HEK293T (cell line): ENCODE results near the gene TPK1.
"Not testable (repeated sequence)": the region's sequence is repeated elsewhere in the genome, so short reads cannot be mapped to it uniquely, and the experiment has no call there.

ENCODE experiments used
- CTCF ChIA-PET: fragments of 350-600 bp; formaldehyde crosslinking; extraction: SDS; loops from one replicate; lab custom pipeline; 2021; ENCODE audit warnings: antibody characterized with exemption, inconsistent platforms; lab: Yijun Ruan, JAX
- POLR2A ChIA-PET: fragments of 350-600 bp; formaldehyde crosslinking; extraction: SDS; loops from one replicate; lab custom pipeline; 2020; ENCODE audit warnings: antibody characterized with exemption, inconsistent platforms; lab: Yijun Ruan, JAX
- DNase-seq: peaks from one replicate; pipeline ENCODE4 v3.0.0; 2012; ENCODE audit warnings: mixed read lengths; ENCODE audit errors: extremely low spot score
- ARNT ChIP-seq: fragments of 450-650 bp; IDR thresholded peaks from 2 replicates; pipeline ENCODE4 v1.6.1; 2017; ENCODE audit warnings: mild to moderate bottlenecking
- BHLHE40 ChIP-seq: fragments of 450-650 bp; IDR thresholded peaks from 2 replicates; pipeline ENCODE4 v1.6.1; 2016; ENCODE audit warnings: mild to moderate bottlenecking, moderate library complexity, borderline replicate concordance
- CTBP1 ChIP-seq: fragments of 450-650 bp; IDR thresholded peaks from 2 replicates; pipeline ENCODE4 v1.6.1; 2016; ENCODE audit warnings: borderline replicate concordance
- ELF4 ChIP-seq: fragments of 450-650 bp; IDR thresholded peaks from 2 replicates; pipeline ENCODE4 v1.6.1; 2017; ENCODE audit warnings: antibody characterized with exemption
- FOXA1 ChIP-seq: fragments of 450-650 bp; IDR thresholded peaks from 2 replicates; pipeline ENCODE4 v1.6.1; 2016; ENCODE audit warnings: mild to moderate bottlenecking
- FOXK2 ChIP-seq: fragments of 450-650 bp; IDR thresholded peaks from 2 replicates; pipeline ENCODE4 v1.6.1; 2016; ENCODE audit warnings: mild to moderate bottlenecking
- FOXM1 ChIP-seq: fragments of 450-650 bp; IDR thresholded peaks from 2 replicates; pipeline ENCODE4 v1.6.1; 2017; ENCODE audit warnings: mild to moderate bottlenecking, borderline replicate concordance
- HDGF ChIP-seq: fragments of 450-650 bp; IDR thresholded peaks from 2 replicates; pipeline ENCODE4 v1.6.1; 2017; ENCODE audit warnings: antibody characterized with exemption, borderline replicate concordance
- L3MBTL2 ChIP-seq: fragments of 450-650 bp; conservative IDR thresholded peaks from 2 replicates; pipeline ENCODE4 v1.6.1; 2016; ENCODE audit warnings: mild to moderate bottlenecking
- LEF1 ChIP-seq: fragments of 450-650 bp; IDR thresholded peaks from 2 replicates; pipeline ENCODE4 v1.6.1; 2017; ENCODE audit warnings: mild to moderate bottlenecking, borderline replicate concordance
- NFRKB ChIP-seq: fragments of 450-650 bp; IDR thresholded peaks from 2 replicates; pipeline ENCODE4 v1.6.1; 2016; ENCODE audit warnings: mild to moderate bottlenecking, moderate library complexity
- SP1 ChIP-seq: fragments of 450-650 bp; IDR thresholded peaks from 2 replicates; pipeline ENCODE4 v1.6.1; 2017
- SUZ12 ChIP-seq: fragments of 450-650 bp; IDR thresholded peaks from 2 replicates; pipeline ENCODE4 v1.6.1; 2016; ENCODE audit warnings: mild to moderate bottlenecking
- TARDBP ChIP-seq: fragments of 450-650 bp; IDR thresholded peaks from 2 replicates; pipeline ENCODE4 v1.6.1; 2016
- ZNF384 ChIP-seq: fragments of 450-650 bp; IDR thresholded peaks from 2 replicates; pipeline ENCODE4 v1.6.1; 2016
- TF ChIP-seq, protein P1 (sequence below): fragments of 450-650 bp; IDR thresholded peaks from 2 replicates; pipeline ENCODE4 v1.6.1; 2016

The TPK1 gene

DNA sequence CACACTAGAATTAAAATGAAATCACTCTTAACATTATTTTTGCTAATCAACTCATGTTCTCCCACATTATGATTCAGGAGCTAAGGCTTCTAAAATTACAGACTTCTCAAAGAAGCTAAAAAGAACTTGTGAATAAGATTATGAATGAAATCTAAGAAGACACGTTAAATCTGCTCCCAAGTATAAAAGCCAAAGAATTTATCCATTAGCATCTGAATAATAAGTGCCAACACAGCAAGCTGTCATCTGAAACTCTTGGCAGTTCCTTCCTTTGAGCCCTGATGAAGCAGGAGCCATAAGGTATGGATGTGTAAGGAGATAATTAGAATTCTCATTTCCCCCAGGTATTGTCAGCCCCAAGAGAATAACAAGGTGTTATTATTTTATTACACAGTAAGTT, 50.3 kb downstream of the TPK1 start:
- ChIA-PET POLR2A (interaction anchor here (1.2 kb wide), 1 partner anchor 50 kb away, joined by 3 read pairs; the partner anchor contains the start of gene TPK1), CTCF (interaction anchor here (1.1 kb wide), 1 partner anchor 51 kb away, joined by 5 read pairs; the partner anchor contains the start of gene TPK1)
- TF ChIP-seq SP1 (no peak), ARNT (no peak), FOXA1 (no peak), ZNF384 (no peak), L3MBTL2 (no peak), LEF1 (no peak), SUZ12 (no peak), FOXK2 (no peak), ELF4 (no peak), NFRKB (no peak), HDGF (no peak), BHLHE40 (no peak), FOXM1 (no peak), TARDBP (no peak), CTBP1 (no peak)
- TF ChIP-seq, protein P1, sequence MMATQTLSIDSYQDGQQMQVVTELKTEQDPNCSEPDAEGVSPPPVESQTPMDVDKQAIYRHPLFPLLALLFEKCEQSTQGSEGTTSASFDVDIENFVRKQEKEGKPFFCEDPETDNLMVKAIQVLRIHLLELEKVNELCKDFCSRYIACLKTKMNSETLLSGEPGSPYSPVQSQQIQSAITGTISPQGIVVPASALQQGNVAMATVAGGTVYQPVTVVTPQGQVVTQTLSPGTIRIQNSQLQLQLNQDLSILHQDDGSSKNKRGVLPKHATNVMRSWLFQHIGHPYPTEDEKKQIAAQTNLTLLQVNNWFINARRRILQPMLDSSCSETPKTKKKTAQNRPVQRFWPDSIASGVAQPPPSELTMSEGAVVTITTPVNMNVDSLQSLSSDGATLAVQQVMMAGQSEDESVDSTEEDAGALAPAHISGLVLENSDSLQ, result no peak
- DNase-seq, result no peak

DNA sequence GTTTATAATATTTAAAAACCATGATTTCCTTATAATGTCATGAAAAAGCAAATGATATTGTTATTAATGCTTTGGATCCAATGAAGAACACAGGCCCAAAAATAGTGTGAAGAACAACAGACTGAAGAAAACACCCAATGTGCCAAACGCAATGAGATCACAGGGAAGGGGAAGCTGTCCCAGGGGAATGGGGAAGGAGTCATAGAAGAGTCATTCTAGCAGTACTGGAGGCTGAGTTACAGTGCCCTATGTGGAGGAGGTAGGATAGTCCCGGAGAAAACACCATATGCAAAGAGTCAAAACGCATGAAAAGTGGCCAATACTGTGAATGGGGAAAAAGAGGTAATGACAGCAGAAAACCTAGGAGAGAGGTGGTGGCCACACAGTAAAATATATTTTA, 50.9 kb downstream of the TPK1 start:
- no peak for DNase-seq
- ChIA-PET POLR2A (interaction anchor here (1.2 kb wide), 1 partner anchor 51 kb away, joined by 3 read pairs; the partner anchor contains the start of gene TPK1), CTCF (interaction anchor here (1.1 kb wide), 1 partner anchor 51 kb away, joined by 5 read pairs; the partner anchor contains the start of gene TPK1)
- TF ChIP-seq FOXA1 (no peak), BHLHE40 (no peak)

DNA sequence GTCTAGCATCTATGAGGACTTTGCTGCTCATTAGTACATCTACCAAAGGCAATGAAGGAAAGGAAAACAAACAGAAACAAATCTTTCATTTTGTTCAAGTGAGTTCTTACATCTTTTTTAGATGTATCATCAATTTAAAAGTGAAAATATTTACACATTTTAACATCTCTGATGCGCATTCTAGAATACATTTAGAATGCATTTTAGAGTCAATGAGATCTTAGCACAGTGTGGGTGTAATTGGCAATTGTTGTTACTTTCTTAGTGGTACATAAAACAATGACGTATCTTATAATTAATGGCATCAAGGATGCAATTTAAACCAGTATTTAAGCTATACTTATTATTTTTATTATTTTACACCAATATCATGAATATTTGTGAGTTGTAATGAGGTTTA, 51.4 kb downstream of the TPK1 start:
- POLR2A ChIA-PET, result no interaction called here
- TF ChIP-seq SUZ12 (no peak), SP1 (no peak), HDGF (no peak)
- no peak for DNase-seq
- CTCF ChIA-PET, result no interaction called here

DNA sequence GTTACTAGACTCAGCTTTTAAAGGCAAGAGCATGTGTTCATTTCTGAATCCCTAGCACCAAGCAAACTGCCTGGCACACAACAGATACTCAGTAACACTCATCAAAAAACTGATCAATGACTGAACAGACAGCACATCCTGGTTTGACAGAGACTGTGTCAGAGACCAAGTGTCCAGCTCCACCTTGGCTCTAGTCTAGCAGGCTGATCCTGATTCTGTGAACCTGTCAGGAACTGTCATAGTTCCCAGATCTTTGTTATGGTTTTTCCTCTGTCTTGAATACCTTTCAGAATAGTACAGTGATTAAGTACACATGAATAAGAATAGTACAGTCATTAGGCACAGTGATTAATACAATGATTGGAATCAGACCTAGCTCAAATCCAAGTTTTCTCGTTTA, 53.0 kb downstream of the TPK1 start:
- CTCF ChIA-PET, result no interaction called here
- DNase-seq, result no peak
- no peak for TF ChIP-seq FOXK2
- TF ChIP-seq ARNT, result no peak
- no peak for TF ChIP-seq HDGF
- POLR2A ChIA-PET, result no interaction called here

DNA sequence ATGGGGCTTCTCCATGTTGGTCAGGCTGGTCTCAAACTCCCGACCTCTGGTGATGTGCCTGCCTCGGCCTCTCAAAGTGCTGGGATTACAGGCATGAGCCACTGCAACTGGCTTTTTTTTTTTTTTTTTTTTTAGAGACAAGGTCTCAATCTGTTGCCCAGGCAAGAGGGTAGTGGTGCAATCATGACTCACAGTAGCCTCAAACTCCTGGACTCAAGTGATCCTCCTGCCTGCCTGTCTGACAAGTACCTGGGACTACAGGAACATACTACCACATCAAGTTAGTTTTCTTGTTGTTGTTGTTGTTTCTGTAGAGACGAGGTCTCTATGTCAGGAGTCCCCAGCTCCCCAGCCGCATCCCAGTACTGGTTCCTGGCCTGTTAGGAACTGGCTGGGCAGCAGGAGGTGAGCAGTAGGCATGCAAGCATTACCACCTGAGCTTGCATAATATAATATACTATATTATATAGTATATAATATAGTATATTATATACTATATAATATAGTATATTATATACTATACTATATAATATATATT, 55.7 kb downstream of the TPK1 start:
- DNase-seq, result no peak
- ChIA-PET POLR2A (no interaction called here), CTCF (no interaction called here)
- TF ChIP-seq CTBP1 (no peak), SUZ12 (no peak), FOXA1 (no peak), HDGF (no peak), FOXM1 (no peak), ARNT (no peak), ZNF384 (no peak)
- TF ChIP-seq, protein P1, result no peak

DNA sequence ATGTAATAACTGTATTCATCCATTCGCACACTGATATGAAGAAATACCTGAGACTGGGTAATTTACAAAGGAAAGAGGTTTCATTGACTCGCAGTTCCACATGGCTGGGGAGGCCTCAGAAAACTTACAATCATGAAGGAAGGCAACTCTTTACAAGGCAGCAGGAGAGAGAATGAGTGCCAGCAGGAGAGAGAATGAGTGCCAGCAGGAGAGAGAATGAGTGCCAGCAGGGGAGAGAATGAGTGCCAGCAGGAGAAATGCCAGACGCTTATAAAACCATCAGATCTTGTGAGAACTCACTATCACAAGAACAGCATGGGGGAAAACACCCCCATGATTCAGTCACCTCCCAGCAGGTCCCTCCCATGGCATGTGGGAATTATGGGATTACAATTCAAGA, 58.0 kb downstream of the TPK1 start:
- POLR2A ChIA-PET, DNase-seq, CTCF ChIA-PET: not testable (repeated sequence)

DNA sequence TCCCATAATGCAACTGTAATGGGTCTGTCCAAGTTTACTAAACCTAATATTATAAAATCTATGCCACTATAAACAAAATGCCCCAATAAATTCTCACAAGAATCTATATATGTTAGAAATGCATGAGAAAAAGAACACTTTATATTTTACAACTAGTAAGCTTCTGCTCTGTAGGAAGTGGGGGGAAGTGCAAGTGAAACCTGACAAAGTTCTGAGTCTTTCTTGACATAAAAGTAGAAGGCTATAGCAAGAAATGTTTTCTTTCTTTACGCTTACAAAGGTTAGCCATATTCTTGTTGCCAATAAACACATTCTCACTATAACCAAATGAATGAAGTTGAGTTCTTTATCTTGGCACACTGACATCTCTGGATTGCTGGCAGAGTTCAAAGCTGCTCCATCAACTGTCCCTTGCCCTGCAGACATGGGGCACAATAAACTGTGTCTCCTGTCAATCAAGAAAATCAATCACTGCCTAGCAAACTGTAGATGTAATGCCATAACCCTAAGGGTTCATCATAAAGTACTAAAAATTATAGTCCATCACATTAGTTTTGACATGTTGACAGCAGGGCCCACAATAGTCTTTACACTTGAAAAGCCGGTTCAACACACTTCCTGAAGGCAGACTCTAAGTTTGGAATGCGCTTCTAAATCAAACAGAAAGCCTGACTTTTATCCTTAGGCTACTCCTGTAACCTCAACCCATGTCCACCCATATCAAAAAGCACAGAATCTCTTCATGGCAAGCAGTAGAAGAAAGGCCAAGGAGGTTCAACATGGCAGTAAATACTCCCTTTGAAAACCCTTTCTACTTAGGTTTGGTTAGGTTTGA, 58.6 kb downstream of the TPK1 start:
- no peak for TF ChIP-seq ELF4
- TF ChIP-seq, protein P1, result peak; percentile 49
- POLR2A ChIA-PET, result no interaction called here
- CTCF ChIA-PET, result interaction anchor here (0.5 kb wide), 1 partner anchor 1005 kb away, joined by 3 read pairs; no protein-coding TSS in a partner anchor
- DNase-seq, result no peak
